Activated gamma-delta T cell (primary cell): Measurements from ENCODE around the gene SMNDC1.
"Not testable (repeated sequence)": the region's sequence is repeated elsewhere in the genome, so short reads cannot be mapped to it uniquely, and the experiment has no call there.

Source experiments
- DNase-seq: peaks from one replicate; lab custom pipeline; 2025; lab: John Stamatoyannopoulos, UW

SMNDC1 gene

DNA sequence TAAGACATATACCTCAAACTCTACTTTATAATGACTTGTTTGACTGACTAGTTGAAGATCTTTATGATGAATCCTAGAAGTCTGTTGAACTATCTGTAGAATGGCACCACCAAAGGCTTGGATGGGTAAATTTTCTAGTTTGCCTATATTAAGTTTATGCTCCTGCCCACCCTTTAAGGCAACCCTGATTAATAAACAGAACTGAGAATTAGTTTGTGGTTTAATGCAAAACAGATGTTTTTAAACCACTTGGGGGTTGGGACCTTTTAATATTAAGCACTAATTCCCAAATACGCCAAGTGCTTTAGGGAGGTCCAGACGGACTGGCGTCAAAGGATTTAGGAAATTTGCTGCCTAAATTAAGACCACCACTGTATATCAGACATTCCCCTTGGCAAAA, 20.5 kb downstream of the SMNDC1 start:
- DNase-seq = no peak

DNA sequence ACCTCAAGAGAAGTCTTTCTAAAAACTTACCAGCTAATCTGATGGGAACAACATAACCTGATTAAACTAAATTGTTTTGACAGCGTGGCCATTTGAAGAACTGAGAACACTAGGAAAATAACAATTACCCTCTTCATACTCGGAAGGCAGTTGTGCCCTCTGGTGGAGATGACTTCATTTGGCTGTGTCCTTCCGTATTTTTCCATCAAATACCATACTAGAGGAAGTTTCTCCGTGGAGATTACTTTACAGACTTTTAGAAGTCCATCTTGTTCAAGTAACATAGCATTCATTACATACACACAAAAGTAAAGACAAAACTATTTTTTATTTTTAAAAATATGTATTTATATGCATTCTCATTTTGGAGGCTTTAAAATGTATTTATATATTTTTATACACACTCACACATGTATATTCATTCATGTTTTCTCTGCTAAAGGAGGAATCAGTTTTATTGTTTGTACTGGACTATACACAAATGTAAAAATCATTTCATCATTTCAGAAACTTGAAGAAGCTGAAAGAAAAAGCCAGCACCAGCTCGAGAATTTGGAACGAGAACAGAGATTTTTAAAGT, 25.2 kb downstream of the SMNDC1 start:
- no peak for DNase-seq

DNA sequence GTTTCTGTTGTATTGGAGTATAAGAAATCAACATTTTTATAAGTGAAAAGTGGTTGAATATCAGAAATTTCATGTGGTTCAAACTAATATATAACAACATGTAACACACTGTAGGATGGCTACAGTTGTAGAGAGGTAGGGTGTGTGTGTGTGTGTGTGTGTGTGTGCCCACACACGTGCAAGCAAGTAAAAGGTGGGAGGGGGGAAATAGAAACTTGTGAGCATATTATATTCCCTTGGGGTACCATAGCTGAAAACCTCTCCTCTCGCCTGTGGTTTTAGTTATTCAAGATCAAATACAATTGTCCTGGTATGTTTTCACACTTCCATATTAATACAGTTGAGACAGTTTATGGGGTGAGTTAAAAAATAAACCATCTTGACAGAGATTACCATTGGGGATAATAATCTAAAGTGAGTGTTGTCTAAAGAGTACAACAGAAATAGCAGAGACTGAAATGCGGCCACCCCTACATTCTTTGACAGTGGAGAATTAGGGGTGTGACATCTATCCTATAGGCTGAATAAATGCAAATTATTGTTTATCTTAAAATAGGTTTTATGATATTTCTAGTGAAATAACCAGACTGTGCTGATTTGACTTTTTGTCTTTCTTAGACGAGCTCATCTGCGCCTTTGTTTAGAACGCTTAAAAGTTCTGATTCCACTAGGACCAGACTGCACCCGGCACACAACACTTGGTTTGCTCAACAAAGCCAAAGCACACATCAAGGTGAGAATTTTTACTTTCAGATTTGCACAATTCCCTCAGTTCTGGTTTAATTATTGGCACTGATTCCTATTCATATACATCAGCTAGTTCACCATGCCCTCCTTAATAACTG, 25.9 kb downstream of the SMNDC1 start:
- DNase-seq = no peak

DNA sequence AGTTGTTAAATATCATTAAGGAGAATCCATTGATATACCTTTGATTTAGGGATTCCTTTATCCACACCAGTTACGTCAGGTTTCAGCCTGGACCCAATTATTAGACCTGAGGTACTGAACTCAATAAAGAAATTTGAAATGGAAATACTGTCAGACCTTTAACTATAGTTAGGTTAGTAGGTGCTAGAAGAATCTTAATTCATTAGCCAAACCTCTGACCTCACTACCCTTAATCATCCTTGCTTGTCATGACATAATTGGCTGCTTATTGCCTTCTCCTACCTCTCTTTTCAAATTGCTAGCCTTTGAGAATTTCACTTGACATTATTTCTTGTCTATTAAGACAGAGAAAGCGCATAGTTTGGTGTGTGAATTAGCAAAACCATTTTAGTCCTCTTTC, 27.1 kb downstream of the SMNDC1 start:
- no peak for DNase-seq

DNA sequence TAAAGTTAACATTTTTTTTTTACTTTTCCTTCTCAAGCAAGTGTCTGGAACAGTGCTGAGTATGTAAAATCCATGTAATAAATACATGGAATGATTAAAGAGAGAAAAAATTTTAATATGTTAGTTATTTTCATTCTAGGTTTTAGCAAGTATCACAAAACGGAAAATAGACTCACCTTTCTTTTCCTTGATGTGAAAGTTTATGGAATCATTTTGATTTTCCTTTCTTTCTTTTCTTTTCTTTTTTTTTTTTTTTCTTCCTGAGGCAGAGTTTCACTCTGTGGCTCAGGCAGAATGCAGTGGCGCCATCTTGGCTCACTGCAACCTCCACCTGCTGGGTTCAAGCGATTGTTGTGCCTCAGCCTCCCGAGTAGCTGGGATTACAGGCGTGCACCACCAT, 28.1 kb downstream of the SMNDC1 start:
- DNase-seq = no peak

DNA sequence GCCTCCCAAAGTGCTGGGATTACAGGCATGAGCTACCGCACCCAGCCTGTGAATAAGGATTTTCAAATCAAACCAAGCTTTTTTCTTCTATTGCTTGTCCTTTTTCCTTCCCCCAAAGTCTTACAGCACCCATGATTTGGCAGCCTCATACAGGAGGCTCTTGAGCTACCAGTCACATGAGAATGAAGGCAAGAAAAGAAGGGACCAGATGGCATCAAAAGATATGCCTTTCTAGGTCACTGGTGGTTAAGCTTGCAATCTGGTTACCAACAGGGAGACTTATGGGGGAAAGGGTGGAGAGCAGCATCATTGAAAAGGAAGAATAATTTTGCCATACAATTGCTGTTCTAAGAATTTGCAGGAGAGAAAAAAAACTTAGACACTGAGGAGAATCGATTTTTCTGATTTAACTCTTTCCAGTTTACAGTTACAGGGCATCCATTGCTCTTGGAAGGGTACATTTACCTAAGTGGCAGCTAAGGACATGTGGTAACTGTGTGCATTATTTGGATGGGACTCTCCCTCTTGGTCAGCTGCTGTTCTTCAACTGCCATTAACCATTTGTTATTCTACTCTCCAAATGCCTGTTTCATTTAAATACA, 29.5 kb downstream of the SMNDC1 start:
- DNase-seq = no peak

DNA sequence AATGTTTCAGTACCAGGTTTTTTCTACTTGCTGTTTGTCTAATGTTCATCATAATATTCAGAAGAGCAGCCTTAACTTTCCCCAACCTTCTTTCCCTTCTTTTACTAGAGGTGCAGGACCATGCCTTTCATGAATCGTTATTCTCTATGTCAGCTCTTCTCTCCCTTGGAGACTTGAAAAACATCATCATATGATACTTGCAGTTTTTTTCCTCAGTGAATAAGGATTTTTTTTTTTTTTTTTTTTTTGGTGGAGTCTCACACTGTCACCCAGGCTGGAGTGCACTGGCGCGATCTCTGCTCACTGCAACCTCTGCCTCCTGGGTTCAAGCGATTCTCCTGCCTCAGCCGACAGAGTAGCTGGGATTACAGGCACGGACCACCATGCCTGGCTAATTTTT, 30.1 kb downstream of the SMNDC1 start:
- DNase-seq = no peak

DNA sequence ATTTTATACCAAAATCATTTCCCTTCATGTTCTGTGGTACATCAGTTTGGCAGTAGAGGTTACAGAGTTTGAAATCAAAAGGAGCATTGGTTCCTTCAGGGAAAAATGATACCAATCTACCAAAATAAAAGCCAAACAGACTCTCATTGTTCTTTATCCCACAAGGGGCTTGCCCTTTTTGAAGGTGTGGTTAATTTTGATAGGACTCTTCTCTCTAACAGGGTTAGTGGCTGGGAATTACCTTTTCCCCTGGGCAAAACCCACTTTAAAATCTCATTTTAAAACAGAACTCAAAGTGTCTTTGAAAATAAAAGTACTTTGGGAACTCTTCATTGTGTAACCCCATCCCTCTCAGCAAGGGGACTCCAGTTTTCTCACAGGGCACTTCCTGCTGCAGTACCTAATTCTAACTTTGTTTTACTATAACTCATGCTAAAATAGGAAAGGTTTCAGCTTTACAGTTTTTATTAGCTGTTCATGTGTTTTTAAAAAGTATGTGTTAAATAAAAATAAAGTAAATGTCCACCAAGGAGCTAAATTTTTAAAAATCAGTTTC, 30.6 kb downstream of the SMNDC1 start:
- no peak for DNase-seq

DNA sequence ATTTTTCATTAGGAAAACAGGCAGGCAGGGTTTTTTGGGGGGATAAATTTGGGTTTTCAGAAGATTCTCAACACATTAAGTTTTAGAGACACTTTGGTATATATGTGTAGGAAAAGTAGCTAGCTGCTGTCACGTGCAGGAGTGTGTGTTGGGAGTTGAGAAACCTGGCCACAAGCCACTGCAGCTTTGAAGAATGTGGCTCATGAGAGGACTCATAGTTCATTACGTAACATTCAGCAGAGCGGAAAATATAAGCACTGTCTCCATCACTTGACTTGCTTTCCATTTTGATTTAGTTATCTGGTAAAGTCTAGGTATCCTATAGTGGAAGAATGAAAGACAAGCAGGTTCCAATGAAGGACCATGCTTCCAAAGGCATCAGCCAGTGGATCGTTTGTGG, 31.2 kb downstream of the SMNDC1 start:
- DNase-seq = no peak

DNA sequence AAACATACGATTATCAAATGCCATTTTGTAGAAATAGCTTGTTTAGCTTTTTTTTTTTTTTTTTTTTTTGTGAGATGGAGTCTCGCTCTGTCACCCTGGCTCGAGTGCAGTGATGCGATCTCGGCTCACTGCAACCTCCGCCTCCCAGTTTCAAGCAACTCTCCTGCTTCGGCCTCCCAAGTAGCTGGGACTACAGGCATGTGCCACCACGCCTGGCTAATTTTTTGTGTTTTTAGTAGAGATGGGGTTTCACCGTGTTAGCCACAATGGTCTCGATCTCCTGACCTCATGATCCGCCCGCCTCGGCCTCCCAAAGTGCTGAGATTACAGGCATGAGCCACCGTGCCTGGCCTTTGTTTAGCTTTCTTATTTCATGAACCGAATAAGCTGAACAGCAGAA, 31.7 kb downstream of the SMNDC1 start:
- not testable (repeated sequence) for DNase-seq

DNA sequence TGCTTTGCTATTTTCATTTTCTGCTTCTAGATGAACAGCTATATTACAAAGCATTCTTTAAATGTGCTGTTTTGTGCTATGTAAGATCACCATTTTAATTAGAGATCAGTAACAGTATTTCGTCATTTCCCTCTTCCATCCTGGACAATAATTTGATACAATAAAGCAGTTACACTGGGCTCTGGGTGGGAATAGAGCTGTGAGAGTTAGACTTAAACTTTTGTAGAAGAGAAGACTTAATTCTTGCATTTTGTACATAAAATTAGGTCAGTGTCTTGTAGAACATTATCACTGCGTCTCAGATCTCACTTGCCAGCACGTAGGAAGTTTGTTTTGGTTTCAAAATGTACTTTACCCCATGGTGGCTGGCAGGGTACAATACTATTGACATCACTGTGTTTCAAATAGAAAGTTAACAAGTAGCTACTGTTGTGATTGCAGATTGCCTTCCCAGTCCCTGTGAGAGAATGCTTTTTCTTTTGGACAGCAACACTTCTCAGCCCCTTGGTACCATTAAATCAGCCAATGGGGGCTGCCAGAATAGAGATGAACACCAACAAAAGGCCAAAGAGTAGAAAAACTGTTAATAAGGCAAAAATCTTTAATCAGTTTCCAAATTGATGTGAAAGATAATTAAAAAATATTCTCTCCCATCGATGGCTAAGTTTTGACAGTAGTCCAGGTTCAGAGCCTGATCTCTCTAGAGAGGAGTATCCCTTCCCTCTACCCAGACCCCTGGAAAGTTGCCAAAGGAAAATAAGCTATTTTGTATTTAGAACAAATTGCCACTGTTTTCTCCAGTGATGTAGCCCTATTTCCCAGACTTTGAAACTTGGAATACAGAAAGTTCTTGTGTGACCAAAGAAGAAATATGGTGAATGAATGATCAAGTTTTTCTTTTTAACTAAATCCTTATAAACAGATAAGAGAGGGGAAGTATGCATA, 35.1 kb downstream of the SMNDC1 start:
- no peak for DNase-seq

DNA sequence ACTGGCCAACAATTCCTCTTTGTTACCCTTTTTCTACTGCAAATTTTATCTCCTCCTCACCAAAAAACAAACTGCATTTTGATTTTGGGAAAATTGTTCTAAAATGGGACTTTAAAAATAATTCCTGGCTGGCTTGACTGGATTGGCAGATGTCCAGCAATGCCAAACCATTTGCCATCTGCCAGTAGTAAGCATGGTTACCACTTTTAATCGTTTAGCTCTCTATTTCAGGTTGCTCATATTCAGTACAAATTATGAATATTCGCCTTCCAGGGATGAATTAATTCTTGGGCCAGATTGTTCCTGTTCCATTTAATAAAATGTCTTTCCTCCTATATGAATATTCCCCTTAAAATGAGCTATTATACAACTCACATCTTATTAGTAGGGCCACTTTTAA, 35.7 kb downstream of the SMNDC1 start:
- DNase-seq = no peak

DNA sequence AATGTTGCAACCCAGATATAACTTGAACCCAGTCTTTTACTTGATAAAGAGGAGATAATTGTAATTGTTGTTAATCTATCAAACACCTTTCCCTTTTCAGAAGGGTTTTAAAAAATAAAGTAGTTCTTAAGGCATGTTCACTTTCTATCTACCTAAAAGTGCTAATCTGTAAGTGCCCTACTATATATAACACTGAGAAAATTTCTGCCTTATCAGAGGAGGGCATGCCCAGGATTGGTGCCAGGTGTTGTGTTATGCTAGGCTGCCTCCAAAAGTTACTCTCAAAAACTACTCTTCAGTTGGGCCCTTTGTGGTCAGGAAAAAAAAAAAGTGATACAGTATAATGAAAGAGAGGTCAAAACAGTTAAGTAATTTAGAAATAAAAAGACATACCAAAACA, 36.3 kb downstream of the SMNDC1 start:
- DNase-seq = no peak

DNA sequence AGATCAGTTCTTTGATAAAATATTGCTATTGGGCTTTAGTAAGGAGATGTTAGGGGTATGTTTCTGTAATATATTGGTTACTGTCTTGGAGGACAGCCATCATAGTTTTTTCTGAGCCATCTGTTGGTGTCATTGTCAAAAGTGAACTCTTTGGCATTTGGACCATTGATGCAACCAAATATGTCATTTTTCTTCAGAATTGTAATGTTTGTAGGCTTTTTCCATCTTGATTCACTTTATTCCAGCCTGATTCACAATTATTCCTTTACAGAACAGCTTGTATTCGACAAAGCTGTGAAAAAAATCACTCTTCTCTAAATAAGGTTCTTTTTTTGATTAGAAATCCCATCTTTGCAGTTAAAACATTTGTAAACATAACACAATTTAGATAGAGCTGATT, 37.4 kb downstream of the SMNDC1 start:
- DNase-seq = no peak

DNA sequence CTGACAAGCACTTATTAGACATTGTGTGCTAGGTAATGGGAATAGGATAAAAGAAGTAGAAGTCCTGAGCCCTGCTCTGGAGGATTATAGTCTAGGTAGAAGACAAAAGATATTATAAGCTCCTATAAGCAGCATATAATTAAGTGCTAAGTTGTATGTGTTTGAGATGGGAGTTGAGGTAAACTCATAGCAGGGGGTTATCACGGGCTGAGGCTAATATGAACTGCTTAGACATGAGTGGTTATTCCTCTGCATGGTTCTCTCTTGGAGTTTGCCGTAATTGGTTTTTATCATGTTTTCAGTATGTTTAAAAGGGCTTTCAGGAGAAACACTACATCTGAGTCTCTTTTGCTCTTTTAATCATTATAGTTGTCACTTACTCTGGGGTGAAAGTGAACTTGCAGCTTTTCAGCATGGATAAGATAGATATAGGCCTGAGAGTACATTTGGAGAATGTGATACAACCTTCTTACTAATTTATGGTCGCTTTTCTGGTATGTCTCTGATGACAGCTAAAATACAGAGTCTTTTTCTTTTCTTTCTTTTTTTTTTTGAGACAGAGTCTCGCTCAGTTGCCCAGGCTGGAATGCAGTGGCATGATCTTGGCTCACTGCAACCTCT, 39.0 kb downstream of the SMNDC1 start:
- DNase-seq = no peak

DNA sequence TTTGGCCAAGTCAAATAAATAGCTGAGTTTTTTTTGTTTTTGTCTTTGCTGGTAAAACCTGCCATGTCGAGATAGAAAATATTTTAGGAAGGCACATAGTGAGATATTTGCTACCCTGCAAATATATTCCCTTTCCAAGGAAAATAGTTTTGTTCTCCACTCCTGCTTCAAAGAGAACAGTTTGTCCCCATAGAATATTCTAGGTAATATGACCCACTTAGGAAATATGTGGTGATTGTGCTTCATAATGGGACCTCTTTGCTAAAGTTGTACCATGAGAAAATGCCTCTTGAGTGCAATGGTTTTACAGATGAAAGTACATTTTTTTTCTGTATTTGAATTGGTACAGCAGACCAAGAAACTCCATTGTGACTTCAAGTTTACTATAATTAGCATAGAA, 41.6 kb downstream of the SMNDC1 start:
- no peak for DNase-seq

DNA sequence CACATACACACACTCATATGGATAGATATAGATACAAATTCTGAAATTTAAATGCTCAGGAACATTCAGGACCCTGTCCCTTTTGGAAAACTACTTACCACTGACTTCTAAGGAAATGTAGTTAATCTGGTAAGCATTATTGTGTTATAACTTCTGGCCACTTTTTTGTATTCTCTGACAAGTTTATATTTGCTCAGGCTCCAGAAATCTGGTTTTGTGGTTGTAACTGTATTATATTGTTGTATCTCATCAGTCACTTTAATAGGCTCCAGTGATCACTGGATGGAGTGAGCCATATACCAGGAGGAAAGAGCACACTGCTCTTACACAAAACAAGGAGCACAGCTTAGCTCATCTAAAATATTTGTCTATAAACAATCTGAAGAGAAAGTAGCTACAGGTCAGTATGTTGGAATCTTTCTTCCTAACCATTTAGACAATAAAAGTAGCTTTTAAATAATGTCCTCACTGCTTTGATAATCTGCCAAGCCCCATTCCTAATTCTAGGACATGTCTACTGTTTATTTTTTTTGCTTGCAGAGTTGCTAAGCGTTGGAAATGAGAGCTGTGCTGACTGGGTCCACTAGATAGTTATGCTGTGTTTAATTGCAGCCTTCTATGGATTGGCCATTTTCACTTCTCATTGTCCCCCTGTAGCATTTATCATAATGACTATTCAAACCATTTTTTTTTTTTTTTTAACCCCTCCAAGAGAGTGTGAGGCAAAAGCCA, 43.8 kb downstream of the SMNDC1 start:
- no peak for DNase-seq

DNA sequence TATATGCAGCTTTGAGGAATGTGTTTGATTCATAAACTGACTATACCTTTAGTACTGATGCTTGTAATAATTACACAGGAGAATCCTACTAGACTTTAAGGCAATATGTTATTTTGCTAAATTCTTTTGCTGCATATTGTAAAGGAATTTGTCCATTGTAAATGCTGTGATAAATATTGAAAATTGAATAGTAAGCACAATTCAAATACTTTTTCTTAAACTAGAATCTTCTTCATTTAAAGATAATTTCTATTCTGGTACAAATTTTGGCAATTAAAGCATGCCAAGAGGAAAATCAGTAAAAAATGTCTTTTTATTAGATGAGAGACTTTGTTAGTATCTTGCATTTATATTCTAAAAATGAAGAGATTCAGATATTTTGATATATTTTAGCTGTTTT, 45.4 kb downstream of the SMNDC1 start:
- DNase-seq = no peak

DNA sequence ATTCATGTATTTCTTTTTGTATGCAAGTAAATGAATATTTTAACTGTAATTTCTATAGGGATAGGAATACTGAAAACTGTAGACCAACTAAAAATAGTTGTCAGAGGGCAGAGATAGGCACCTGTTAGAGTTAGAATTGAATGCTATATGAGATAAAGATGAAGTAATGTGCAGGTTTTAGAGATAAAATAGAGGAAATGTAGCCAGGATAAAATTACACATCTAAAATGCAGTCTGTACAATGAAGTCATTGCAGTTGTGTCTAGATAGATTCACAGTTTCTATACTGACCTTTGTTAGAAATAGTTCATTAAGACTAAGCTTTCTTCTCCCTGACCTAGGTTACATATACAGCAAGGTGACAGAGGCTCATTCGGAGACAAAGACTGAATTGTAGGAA, 46.2 kb downstream of the SMNDC1 start:
- DNase-seq = no peak

DNA sequence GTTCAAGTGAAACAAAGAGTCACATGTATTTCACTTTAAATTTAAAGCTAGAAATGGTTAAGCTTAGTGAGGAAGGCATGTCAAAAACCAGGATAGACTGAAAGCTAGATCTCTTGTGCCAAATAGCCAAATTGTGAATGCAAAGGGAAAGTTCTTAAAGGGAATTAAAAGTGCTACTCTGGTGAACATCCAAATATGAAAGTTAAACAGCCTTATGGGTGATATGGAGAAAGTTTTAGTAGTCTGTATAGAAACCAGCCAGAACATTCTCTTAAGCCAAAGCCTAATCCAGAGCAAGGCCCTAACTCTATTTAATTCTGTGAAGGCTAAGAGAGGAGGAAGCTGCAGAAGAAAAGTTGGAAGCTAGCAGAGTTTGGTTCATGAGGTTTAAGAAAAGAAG, 50.3 kb downstream of the SMNDC1 start:
- DNase-seq = no peak

DNA sequence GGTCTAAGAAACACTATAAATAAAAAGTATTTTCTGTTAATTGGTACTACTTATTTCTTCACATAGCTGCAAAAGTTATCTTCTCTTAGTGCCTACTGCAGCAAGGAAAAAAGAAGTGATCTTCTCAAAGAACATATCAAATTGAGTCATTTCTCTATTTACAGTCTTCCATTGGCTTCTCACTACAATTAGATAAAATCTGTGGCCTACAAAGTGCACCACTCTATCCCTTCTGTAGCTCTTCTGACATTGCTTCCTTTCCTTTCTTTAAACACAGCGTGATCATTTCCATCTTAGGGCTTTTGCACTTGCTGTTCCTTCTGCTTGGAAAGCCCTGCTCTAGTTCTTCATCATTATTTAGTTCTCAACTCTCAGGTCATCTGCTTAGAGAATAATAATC, 52.6 kb downstream of the SMNDC1 start:
- DNase-seq = no peak
